HEK293T (cell line): ENCODE data around the gene PPP1R15A.
"Not testable (repeated sequence)": the region's sequence is repeated elsewhere in the genome, so short reads cannot be mapped to it uniquely, and the experiment has no call there.

ENCODE experiments used
- ARNT ChIP-seq: fragments of 450-650 bp; IDR thresholded peaks from 2 replicates; pipeline ENCODE4 v1.6.1; 2017; ENCODE audit warnings: mild to moderate bottlenecking
- BHLHE40 ChIP-seq: fragments of 450-650 bp; IDR thresholded peaks from 2 replicates; pipeline ENCODE4 v1.6.1; 2016; ENCODE audit warnings: mild to moderate bottlenecking, moderate library complexity, borderline replicate concordance
- CTBP1 ChIP-seq: fragments of 450-650 bp; IDR thresholded peaks from 2 replicates; pipeline ENCODE4 v1.6.1; 2016; ENCODE audit warnings: borderline replicate concordance
- ELF4 ChIP-seq: fragments of 450-650 bp; IDR thresholded peaks from 2 replicates; pipeline ENCODE4 v1.6.1; 2017; ENCODE audit warnings: antibody characterized with exemption
- FOXA1 ChIP-seq: fragments of 450-650 bp; IDR thresholded peaks from 2 replicates; pipeline ENCODE4 v1.6.1; 2016; ENCODE audit warnings: mild to moderate bottlenecking
- FOXM1 ChIP-seq: fragments of 450-650 bp; IDR thresholded peaks from 2 replicates; pipeline ENCODE4 v1.6.1; 2017; ENCODE audit warnings: mild to moderate bottlenecking, borderline replicate concordance
- L3MBTL2 ChIP-seq: fragments of 450-650 bp; conservative IDR thresholded peaks from 2 replicates; pipeline ENCODE4 v1.6.1; 2016; ENCODE audit warnings: mild to moderate bottlenecking
- LEF1 ChIP-seq: fragments of 450-650 bp; IDR thresholded peaks from 2 replicates; pipeline ENCODE4 v1.6.1; 2017; ENCODE audit warnings: mild to moderate bottlenecking, borderline replicate concordance
- NFRKB ChIP-seq: fragments of 450-650 bp; IDR thresholded peaks from 2 replicates; pipeline ENCODE4 v1.6.1; 2016; ENCODE audit warnings: mild to moderate bottlenecking, moderate library complexity
- SP1 ChIP-seq: fragments of 450-650 bp; IDR thresholded peaks from 2 replicates; pipeline ENCODE4 v1.6.1; 2017
- SUZ12 ChIP-seq: fragments of 450-650 bp; IDR thresholded peaks from 2 replicates; pipeline ENCODE4 v1.6.1; 2016; ENCODE audit warnings: mild to moderate bottlenecking
- TARDBP ChIP-seq: fragments of 450-650 bp; IDR thresholded peaks from 2 replicates; pipeline ENCODE4 v1.6.1; 2016
- ZNF384 ChIP-seq: fragments of 450-650 bp; IDR thresholded peaks from 2 replicates; pipeline ENCODE4 v1.6.1; 2016

DNA sequence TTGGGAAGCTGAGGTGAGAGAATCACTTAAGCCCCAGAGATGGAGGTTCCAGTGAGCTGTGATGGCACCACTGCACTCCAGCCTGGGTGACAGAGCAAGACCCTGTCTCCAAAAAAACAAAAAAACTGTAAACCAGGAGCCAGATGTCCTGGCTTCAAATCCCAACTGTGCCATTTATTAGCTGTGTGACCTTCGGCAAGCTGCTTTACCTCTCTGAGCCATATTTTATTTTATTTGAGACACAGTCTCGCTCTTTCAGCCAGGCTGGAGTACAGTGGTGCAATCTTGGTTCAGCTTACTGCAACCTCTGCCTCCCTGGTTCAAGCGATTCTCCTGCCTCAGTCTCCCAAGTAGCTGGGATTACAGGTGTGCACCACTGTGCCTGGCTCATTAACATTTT is 25.6 kb upstream of the PPP1R15A start:
- TF ChIP-seq NFRKB, SP1, L3MBTL2, BHLHE40, ELF4, TARDBP, ZNF384, FOXM1, LEF1, FOXA1, SUZ12, CTBP1, ARNT: not testable (repeated sequence)
